DMS79 (cell line): ENCODE results near the gene FGF1.

Source experiments
- DNase-seq: peaks from one replicate; lab custom pipeline; 2025; lab: John Stamatoyannopoulos, UW

FGF1 gene

GRCh38 chr5:142641711-142642110, 44.2 kb downstream of the FGF1 start:
- DNase-seq: no peak

- DNase-seq: no peak
These were observed 45.4 kb downstream of the FGF1 start for GRCh38 chr5:142640316-142641005.

- no peak for DNase-seq
These were observed 46.4 kb downstream of the FGF1 start for GRCh38 chr5:142639455-142639854.

GRCh38 chr5:142637871-142638270, 48.0 kb downstream of the FGF1 start:
- no peak for DNase-seq

- DNase-seq: no peak
These were observed 49.1 kb downstream of the FGF1 start for GRCh38 chr5:142636698-142637324.

DNA sequence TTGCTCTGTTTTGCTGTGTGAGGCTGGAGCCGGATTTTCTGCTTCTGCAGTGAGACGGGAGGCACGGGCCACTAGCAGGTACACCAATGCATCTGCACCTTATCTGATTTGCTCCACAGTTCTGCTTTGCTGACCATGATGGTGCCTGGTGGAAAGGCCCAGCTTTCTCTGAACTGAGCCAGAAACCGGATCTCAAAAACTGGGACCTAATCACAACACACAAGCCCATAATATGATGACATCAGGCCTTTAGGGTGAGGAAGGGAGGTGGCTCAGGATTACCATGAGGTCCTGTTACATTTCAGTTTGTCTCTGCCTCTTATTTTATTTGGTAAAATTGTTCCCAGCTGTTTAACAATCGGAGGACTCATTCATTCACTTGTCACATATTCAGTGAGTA, 49.8 kb downstream of the FGF1 start:
- no peak for DNase-seq

- DNase-seq: no peak
These were observed 51.5 kb downstream of the FGF1 start for GRCh38 chr5:142634216-142635011.

- DNase-seq: no peak
These were observed 54.9 kb downstream of the FGF1 start for GRCh38 chr5:142630927-142631539.

- no peak for DNase-seq
These were observed 58.3 kb downstream of the FGF1 start for GRCh38 chr5:142627383-142628217.

GRCh38 chr5:142626786-142627185, 59.1 kb downstream of the FGF1 start:
- no peak for DNase-seq

DNA sequence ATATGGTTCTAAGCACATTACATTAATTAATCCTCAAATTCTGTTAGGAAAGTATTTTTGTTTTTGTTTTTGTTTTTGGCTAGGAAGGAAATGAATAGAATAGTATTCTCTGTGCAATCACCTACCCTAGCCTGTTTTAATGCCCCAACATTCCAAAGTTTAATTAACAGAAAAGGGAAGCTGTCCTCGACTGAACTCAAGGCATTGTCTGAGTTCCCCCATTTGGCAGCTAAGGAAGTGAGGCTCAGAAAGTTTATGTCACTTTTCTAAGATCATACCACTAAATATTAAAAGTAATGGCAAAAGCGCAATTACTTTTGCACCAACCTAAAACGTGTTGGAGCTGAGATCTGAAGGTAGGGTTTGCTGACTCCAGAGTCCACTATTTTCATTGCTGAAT, 59.8 kb downstream of the FGF1 start:
- no peak for DNase-seq

DNA sequence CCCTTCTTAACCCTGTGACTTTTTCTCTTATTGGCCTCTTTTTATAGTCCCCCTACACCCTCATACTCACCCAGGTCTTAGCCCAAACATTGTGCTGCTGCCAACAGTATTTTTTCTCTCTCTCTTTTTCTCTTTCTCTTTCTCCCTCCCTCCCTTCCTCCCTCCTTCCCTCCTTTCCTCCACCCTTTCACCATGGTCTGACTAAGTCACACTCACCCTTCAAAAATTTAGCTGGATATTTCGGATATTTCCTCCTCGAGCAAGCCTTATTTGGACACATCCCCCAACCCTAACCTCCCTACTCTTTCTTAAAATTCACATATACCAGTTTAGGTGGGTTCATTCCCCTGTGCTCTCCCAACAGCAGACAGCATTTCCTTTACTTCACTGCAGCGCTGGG, 64.7 kb downstream of the FGF1 start:
- no peak for DNase-seq

DNA sequence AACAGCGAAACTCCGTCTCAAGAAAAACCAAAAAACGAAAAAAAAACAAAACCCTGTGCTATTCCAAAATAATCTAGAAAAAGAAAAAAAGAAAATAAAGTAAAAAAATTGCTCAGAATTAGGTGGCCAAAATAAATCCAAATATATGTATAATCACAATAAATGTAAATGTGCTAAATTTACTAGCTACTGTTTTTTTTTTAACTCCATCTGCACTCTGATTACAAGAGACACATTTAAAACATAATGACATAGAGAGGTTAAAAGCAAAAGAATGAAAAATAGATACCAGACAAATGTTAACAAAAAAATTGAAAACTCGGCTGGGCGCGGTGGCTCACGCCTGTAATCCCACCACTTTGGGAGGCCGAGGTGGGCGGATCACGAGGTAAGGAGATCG, 66.1 kb downstream of the FGF1 start:
- no peak for DNase-seq

DNA sequence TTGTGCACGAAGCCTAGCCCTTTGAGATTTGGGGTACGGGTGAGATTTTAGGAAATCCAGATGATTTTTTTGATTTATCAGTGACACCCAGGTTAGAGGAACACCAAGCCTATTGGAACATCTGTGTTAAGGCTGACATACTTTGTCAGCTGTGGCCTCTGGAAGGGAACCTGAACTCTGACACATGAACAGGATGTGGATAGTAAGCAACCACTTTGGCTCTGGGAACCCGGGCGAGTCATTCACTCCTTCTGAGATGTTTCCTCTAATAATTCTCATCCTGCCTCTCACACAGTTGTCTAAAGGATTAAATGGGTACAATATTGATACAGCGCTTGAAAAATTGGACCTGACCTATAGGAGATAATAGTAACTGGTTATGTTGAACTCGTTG, 67.8 kb downstream of the FGF1 start:
- DNase-seq: no peak

DNA sequence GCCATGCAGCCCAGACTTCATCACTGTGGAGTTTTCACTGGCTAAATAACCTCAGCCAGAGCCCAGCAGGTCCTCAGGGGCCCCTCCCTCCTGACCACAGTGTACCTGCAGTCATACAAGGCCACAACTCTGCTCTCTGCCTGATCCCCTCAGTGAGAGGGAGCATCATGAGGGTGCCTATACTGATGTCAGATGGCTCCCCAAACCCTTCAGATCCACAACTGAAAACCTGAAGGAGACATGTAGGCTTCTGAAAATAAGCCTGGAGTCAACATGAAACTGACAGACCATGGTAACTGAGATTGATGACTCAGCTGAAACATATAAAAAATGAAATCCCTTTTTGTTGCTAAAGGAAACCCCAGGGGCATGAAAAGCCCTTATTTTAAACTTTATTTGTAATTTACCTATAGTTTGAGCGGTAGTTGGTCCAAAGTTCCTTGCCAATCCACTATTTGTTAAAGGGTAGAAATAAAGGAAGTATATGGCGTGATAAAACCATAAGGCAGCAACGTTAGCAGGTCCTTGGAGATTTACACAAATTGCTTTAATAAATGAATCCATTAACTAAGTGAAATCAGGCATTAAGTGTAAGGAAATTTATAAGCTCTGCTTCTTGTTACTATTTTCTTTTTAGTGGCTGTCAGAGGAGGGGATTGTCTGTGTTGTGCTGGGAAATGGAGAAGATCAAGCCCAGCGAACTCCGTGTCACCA, 68.3 kb downstream of the FGF1 start:
- DNase-seq: no peak

DNA sequence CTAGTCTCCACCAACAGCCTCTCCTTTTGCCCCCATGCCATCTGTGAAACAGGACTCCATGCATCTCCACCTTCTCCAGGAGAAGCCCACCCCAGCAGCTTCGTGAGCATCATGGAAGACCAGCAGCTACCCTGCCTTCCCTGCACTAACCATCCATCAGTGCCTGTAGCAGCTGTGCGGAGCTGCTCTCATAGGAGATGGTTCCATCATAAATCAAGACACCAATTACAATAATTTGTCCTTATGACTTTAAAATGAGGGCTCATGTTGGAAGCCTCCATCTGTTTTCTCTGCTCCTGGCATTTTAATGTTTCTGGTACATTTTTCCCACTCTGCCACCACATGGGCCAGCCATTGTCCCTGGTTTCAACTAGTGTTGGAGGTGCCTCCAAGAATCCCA, 69.9 kb downstream of the FGF1 start:
- no peak for DNase-seq

GRCh38 chr5:142614054-142614453, 71.8 kb downstream of the FGF1 start:
- no peak for DNase-seq

GRCh38 chr5:142613271-142613671, 72.6 kb downstream of the FGF1 start:
- DNase-seq: no peak

DNA sequence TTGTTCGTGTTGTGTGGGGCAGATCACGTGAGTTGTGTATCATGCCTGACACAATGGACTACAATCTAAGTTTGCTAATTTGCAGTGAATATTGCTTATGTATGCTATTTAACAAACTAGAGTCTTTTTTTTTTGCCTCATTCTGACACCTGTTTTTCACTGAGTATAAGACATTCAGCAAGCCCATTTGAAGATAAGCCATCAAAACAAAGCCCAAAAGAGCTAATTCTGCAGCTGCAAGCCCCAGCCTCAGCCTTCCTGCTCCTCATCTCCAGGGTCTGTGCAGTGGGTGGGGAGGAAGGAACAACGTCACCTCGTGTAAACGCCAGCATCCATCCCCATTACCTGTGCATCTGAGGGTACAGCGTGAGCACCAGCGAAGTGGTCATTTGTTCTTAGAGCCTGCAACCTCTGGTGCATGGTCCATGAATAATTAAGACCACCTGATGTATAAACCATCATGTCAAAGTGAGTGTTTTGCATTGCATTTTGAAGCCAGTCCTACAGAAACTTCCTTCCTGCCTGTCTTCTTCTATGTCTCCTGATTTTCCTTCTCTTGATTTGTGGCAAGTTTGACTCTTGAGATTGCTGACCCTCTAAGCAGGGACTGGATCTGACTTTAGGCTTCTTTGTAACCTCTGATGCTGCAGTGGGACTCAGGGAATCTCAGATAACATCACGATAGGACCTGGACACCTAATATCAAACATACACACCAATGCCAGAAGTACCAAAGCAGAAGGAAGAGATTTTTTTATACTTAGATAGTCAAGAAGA, 73.2 kb downstream of the FGF1 start:
- no peak for DNase-seq

DNA sequence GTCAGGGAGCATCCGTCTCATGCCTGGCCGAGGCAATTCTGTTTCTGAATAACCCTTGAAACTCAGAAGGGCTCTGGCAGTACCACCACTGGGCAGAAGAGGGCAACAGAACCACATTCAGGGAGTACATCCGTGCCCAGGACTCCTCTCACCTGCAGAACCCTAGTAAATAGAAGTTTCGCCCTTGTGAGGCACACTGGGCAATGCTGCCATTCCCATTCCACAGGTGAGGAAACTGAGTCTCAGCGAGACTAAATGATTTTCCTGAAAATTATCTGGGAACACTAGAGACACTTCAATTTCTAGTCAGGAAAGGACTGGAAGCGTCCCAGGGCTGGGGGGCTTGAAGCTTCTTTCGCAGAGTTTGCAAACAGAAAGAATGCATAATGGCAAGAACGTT, 74.7 kb downstream of the FGF1 start:
- no peak for DNase-seq
